Measurements from ENCODE around the gene CMC4.

GRCh38 chrX:155023907-155024833 lies 46.8 kb downstream of the CMC4 start:
- TF ChIP-seq NBN (IDR thresholded peaks at IDR 0.05; ENCODE audit: low read depth) (no peak), TSHZ1 (CRISPR knock-in tag; IDR thresholded peaks at IDR 0.05) (no peak)
